Measurements from ENCODE around the gene LACTB.

- TF ChIP-seq PPARA (CRISPR knock-in tag; IDR thresholded peaks at IDR 0.05; ENCODE audit: borderline replicate concordance) (no peak), TOX (CRISPR knock-in tag; IDR thresholded peaks at IDR 0.05; ENCODE audit: borderline replicate concordance) (no peak), PATZ1 (CRISPR knock-in tag; IDR thresholded peaks at IDR 0.05; ENCODE audit: borderline replicate concordance) (no peak), ZFP3 (CRISPR knock-in tag; IDR thresholded peaks at IDR 0.05) (no peak)
Measured at GRCh38 chr15:63121382-63122001, at the start of gene LACTB.

Data from SK-N-SH treated with all-trans-retinoic acid at 6 μM for 48 hours (cell line).